GM12878 (cell line): ENCODE results near the gene TOMM22. TPM values are rescaled to one million over a fixed set of nuclear protein-coding genes. Genes with fewer than 3 reads are reported as not detected.

ENCODE experiments used
- ATAC-seq: fragments of 200-7000 bp; cut with Tn5 transposase; 3 replicates; pipeline ENCODE4 v1.9.1; 2020; ENCODE audit warnings: mild to moderate bottlenecking, moderate library complexity
- BruUV-seq: library from RNA; stranded (reverse); fragments of 400-500 nt; replicated peaks from 2 replicates; lab custom pipeline; 2021; lab: Mats Ljungman, UMichigan
- CTCF ChIA-PET: fragments of 300-600 bp; sonication (Branson Sonifier 250); formaldehyde crosslinking; extraction: SDS; loops from one replicate; lab custom pipeline; 2021; ENCODE audit warnings: inconsistent platforms; lab: Yijun Ruan, JAX
- POLR2A ChIA-PET: fragments of 350-600 bp; formaldehyde crosslinking; extraction: SDS; loops from one replicate; lab custom pipeline; 2021; ENCODE audit warnings: inconsistent platforms; lab: Charles Lee
- RAD21 ChIA-PET: fragments of 300-600 bp; sonication (Branson Sonifier 250); formaldehyde crosslinking; loops from one replicate; lab custom pipeline; 2023; ENCODE audit warnings: antibody characterized with exemption; ENCODE audit not compliant: unreplicated experiment; lab: Charles Lee
- SMC1A ChIA-PET: fragments of 300-600 bp; sonication (Branson Sonifier 250); formaldehyde crosslinking; loops from one replicate; lab custom pipeline; 2023; ENCODE audit not compliant: unreplicated experiment, uncharacterized antibody; lab: Charles Lee
- DNase-seq: peaks from one replicate; pipeline ENCODE4 v3.0.0-alpha.2; 2011; ENCODE audit warnings: low read depth, low spot score
- FAIRE-seq: peaks from 3 replicates; lab custom pipeline; 2011; peaks lifted over from hg19 to GRCh38; lab: Jason Lieb, UNC
- H2AFZ ChIP-seq: 2 replicates; pipeline ENCODE4 v1.6.0; 2011; ENCODE audit warnings: low read depth, low read length, control low read depth; ENCODE audit not compliant: control insufficient read depth
- H3K27ac ChIP-seq: 2 replicates; pipeline ENCODE4 v1.5.1; 2011; ENCODE audit warnings: control low read depth; ENCODE audit not compliant: control insufficient read depth, insufficient read depth
- H3K27me3 ChIP-seq, 2 experiments: replicated peaks in 1 of 2; 2 replicates each; pipeline versions ENCODE4 v1.6.0 to v1.6.1; 2011; ENCODE audit warnings: low read length in 1 of 2; ENCODE audit not compliant: control insufficient read depth in 2 of 2, insufficient read depth in 2 of 2
- H3K36me3 ChIP-seq, 2 experiments: 2 replicates each; pipeline ENCODE4 v1.5.1; 2011; ENCODE audit warnings: low read length in 1 of 2; ENCODE audit not compliant: control insufficient read depth in 2 of 2, insufficient read depth in 2 of 2
- H3K4me1 ChIP-seq: 2 replicates; pipeline ENCODE4 v1.6.1; 2011; ENCODE audit warnings: mild to moderate bottlenecking, low read length, moderate library complexity, mixed read lengths; ENCODE audit not compliant: control insufficient read depth, insufficient read depth
- H3K4me2 ChIP-seq: 2 replicates; pipeline ENCODE4 v1.6.0; 2011; ENCODE audit warnings: control low read depth; ENCODE audit not compliant: control insufficient read depth, insufficient read depth
- H3K4me3 ChIP-seq: fragments of 200-600 bp; sonication (generic); 2 replicates; pipeline ENCODE4 v1.5.1; 2016
- H3K79me2 ChIP-seq: 2 replicates; pipeline ENCODE4 v1.6.0; 2011; ENCODE audit warnings: low read length; ENCODE audit not compliant: control insufficient read depth, insufficient read depth
- H3K9ac ChIP-seq: 2 replicates; pipeline ENCODE4 v1.8.0; 2011; ENCODE audit warnings: low read length, control low read depth, mixed read lengths; ENCODE audit not compliant: control insufficient read depth, insufficient read depth
- H3K9me3 ChIP-seq: replicated peaks from 3 replicates; pipeline ENCODE4 v1.5.1; 2011; ENCODE audit warnings: mild to moderate bottlenecking, low read length; ENCODE audit not compliant: control insufficient read depth, insufficient read depth
- H4K20me1 ChIP-seq: 2 replicates; pipeline ENCODE4 v1.6.0; 2011; ENCODE audit not compliant: control insufficient read depth, insufficient read depth
- ATF3 ChIP-seq: IDR thresholded peaks from 2 replicates; pipeline ENCODE4 v1.6.1; 2011; ENCODE audit warnings: low read depth, mild to moderate bottlenecking, low read length, moderate library complexity, borderline replicate concordance; ENCODE audit errors: extremely low read depth
- POLR2A ChIP-seq: IDR thresholded peaks from 2 replicates; pipeline ENCODE4 v1.6.1; 2011; ENCODE audit warnings: low read depth, mild to moderate bottlenecking, low read length
- POLR2AphosphoS2 ChIP-seq: IDR thresholded peaks from 2 replicates; pipeline ENCODE4 v1.6.1; 2011; ENCODE audit warnings: low read depth, mild to moderate bottlenecking, low read length, improper control_type of control experiment, moderate library complexity
- POLR2AphosphoS5 ChIP-seq: IDR thresholded peaks from 2 replicates; pipeline ENCODE4 v1.6.1; 2011; ENCODE audit warnings: mild to moderate bottlenecking, low read length, inconsistent platforms
- SP1 ChIP-seq: IDR thresholded peaks from one replicate; pipeline ENCODE4 v1.6.1; 2011; ENCODE audit warnings: low read depth, low read length
- WGBS: methylation state at CpG from one replicate; pipeline ENCODE4 v1.1.6; 2016; ENCODE audit warnings: low lambda C conversion rate; ENCODE audit not compliant: insufficient replicate concordance, insufficient coverage; ENCODE audit errors: missing lambda C conversion rate; 5-methylcytosine and 5-hydroxymethylcytosine counted together
- in situ Hi-C: fragments of 300-500 bp; cut with MboI; formaldehyde crosslinking; loops from 9 replicates; pipeline ENCODE4 v1.14.3; 2018; ENCODE audit warnings: mixed read lengths
- intact Hi-C: fragments of 100-400 bp; cut with micrococcal nuclease; formaldehyde crosslinking; loops from one replicate; pipeline ENCODE4 v1.14.2; 2022; ENCODE audit not compliant: unreplicated experiment
- polyA plus RNA-seq, 11 experiments: library from polyadenylated mRNA; depleted of rRNA in 4 of 11; unstranded in 6 of 11; stranded (reverse) in 5 of 11; fragments of >200 nt; fragmentation: Nextera tagmentation in 4 of 11; fragmentation: Illumina TruSeq in 1 of 11; extraction: Ambion mirVana in 4 of 11; extraction: Trizol in 1 of 11; gene quantifications; 1 replicate in 1 of 11; 2 replicates in 10 of 11; pipeline versions ENCODE4 v1.2.1 to v1.2.3, GENCODE V29; 2011 to 2016; ENCODE audit warnings: inconsistent platforms in 2 of 11, missing spikeins in 2 of 11, low read depth in 1 of 11
- total RNA-seq, 4 experiments: library from RNA; depleted of rRNA in 3 of 4; stranded (reverse); fragments of >200 nt in 3 of 4; fragmentation: Illumina TruSeq in 1 of 4; extraction: Trizol in 1 of 4; gene quantifications; 2 replicates each; pipeline versions ENCODE4 v1.2.1 to v1.2.3, GENCODE V29; 2013 to 2021

Gene TOMM22
- total and polyA plus RNA-seq, 10 of the 15 experiments (the other 5 are each of a cell fraction or from before 2014, with no cell fraction given), result 37.6 to 197 (median 94.9) TPM

- ChIA-PET POLR2A (no interaction called here), RAD21 (no interaction called here), CTCF (interaction anchor here (0.8 kb wide), 1 partner anchor 17 kb away, joined by 4 read pairs; no protein-coding TSS in a partner anchor), SMC1A (no interaction called here)
- H3K4me1 ChIP-seq, result no peaks in the 10 kb centered on the region
- TF ChIP-seq POLR2A (peak; percentile 59), SP1 (no peak)
- H3K27me3 ChIP-seq, result no peaks in the 10 kb centered on the region
- no peak overlapping the region for H3K27ac ChIP-seq
- no peaks in the 10 kb centered on the region for H3K9me3 ChIP-seq
- no peak for FAIRE-seq
- no peak for DNase-seq
- H3K4me3 ChIP-seq, result no peak overlapping the region
- intact Hi-C loops (no loop called here), in situ Hi-C loops (no loop called here)
- 95% methylated on average over 13 of the region's 13 CpGs for WGBS
- H3K9ac ChIP-seq, result no peak overlapping the region
- no peak overlapping the region for H2AFZ ChIP-seq
- no peak overlapping the region for H3K4me2 ChIP-seq
- no TSS peak for BruUV-seq
- ATAC-seq, result no peak
- H4K20me1 ChIP-seq, result peaks cover 2% of the 10 kb centered on the region; the same call in 1 of the 2 replicates
- H3K36me3 ChIP-seq, result peaks cover 32 to 69% of the 10 kb centered on the region in 2 experiments
- no peaks in the 10 kb centered on the region for H3K79me2 ChIP-seq
Observed at GRCh38 chr22:38730411-38730871, 48.7 kb downstream of the TOMM22 start.

DNA sequence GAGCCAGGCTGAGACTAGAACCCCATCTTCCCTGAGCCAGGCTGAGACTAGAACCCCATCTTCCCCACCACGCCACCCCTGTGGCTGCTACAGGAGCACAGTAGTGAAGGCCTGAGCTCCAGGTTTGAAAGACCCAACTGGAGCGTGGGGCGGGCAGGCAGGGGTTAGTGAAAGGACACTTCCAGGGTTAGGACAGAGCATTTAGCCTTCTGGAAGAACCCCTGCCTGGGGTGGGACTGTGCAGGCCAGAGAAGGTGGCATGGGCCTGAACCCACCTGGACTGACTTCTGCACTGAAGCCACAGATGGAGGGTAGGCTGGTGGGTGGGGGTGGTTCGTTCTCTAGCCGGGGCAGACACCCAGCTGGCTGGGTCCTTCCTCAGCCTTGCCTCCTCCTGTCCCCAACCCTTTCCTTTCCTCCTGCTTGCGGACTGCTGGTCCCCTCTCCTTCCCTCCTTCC, 50.0 kb downstream of the TOMM22 start:
- ChIA-PET POLR2A (no interaction called here), SMC1A (no interaction called here), CTCF (interaction anchor here (2.7 to 2.8 kb wide), 2 partner anchors 24 to 38 kb away, joined by 6 to 9 read pairs; no protein-coding TSS in a partner anchor), RAD21 (interaction anchor here (0.7 kb wide), 1 partner anchor 37 kb away, joined by 3 read pairs; no protein-coding TSS in a partner anchor)
- Histone ChIP-seq H3K9ac (no peak overlapping the region), H3K36me3 (peaks cover 24 to 64% of the 10 kb centered on the region in 2 experiments), H3K4me1 (no peaks in the 10 kb centered on the region), H4K20me1 (peaks cover 2% of the 10 kb centered on the region; the same call in 1 of the 2 replicates), H3K79me2 (no peaks in the 10 kb centered on the region), H3K4me3 (no peak overlapping the region), H2AFZ (no peak overlapping the region), H3K27ac (no peak overlapping the region), H3K9me3 (no peaks in the 10 kb centered on the region), H3K4me2 (no peak overlapping the region), H3K27me3 (no peaks in the 10 kb centered on the region)
- TF ChIP-seq POLR2AphosphoS5 (peak; percentile 56; the same call in 1 of the 2 replicates), ATF3 (no peak), POLR2AphosphoS2 (0 out of 2 replicates have a peak, but pooled peaks have one; percentile 58)
- BruUV-seq, result no TSS peak
- FAIRE-seq (no peak), DNase-seq (no peak), ATAC-seq (no peak)
- in situ Hi-C loops, result no loop called here
- intact Hi-C loops, result no loop called here
- WGBS, result 96% methylated on average over 6 of the region's 6 CpGs
